HG02840 (cell line): Measurements from ENCODE around the gene HNRNPUL1.

ENCODE experiments used
- ATAC-seq: cut with Tn5 transposase; IDR thresholded peaks from one replicate; pipeline ENCODE4 v1.9.1; 2021; ENCODE audit warnings: mild to moderate bottlenecking, moderate library complexity, moderate number of reproducible peaks; ENCODE audit not compliant: unreplicated experiment, low FRiP score

Gene HNRNPUL1

DNA sequence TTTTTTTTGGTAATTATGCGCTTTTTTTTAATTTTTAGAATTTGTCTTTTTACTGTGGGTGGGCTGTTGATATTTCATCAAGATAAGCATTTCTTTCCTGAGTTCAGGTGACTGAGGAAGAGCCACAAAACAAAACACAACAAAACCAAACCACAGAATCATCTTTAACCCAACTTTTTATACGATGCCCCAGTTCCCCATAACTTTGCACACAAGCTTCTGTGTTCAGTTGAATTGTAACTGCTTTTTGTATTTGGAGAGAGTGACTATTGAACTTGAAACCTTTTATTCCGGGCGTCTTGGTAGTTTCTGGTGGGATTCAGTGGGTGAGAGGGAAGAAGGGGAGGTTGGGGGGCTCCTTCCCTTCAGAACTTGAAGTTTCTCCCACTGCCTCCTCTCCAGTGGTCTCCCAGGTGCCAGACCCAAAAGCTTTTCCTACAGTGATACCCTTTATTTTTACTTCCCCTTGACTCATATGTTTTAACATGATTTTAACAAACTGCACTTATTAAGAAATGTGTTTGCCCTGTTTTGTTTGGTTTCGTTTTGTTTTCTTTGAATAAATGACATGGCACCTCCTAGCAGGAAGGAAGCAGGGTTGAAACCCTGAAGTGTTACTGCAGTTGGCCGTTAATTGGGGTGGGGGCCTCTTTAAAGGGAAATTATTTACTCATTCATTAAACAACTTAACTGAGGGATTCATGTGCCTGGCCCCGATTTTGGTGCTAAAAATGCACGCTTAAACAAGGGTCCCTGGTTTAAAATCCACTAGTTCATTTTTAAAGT is 43.1 kb downstream of the HNRNPUL1 start:
- no peak for ATAC-seq

- ATAC-seq, result no peak
Observed at GRCh38 chr19:41307954-41308449, 43.8 kb downstream of the HNRNPUL1 start.

DNA sequence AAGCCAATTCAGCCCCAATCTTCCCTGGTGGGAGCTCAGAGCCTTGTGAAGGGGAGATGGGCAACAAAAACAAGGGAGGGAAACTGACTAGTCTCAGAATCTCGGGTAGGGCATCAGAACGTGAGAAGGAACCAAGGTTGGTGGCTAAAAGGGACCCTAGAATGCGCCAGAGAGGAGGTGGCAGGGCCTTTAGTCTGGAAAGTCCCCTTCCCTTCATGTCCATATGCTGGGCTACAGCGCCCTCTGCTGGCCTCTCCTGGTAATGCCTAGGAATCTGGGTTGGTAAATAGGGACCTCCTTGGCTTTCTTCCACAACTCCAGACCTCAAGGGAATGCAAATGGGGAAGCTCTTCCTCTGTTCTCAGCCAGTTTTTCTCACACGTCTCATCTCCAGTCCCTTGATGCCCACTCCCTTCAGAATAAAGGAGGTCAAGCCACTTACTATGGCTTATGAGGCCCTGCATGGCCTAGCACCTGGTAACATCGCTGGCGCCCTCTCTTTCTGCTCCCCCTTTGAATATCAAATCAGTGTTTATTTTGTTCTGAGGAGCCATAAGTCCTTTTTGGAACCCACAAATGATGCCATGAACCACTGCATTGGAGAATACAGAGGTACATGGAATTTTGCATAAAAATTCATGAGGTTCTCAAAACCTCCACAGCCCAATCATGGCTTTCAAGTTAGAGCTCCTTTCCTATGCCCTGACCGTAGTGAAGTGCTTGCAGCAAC is 44.4 kb downstream of the HNRNPUL1 start:
- no peak for ATAC-seq

GRCh38 chr19:41309180-41310032 is 45.2 kb downstream of the HNRNPUL1 start:
- no peak for ATAC-seq

- ATAC-seq, result peak; percentile 72
Observed at GRCh38 chr19:41310033-41310831, 46.1 kb downstream of the HNRNPUL1 start, which contains the start of gene CCDC97. Gene CCDC97 (plus strand): TSS chr19:41310172. CDS start chr19:41310311, 139 bp downstream.

DNA sequence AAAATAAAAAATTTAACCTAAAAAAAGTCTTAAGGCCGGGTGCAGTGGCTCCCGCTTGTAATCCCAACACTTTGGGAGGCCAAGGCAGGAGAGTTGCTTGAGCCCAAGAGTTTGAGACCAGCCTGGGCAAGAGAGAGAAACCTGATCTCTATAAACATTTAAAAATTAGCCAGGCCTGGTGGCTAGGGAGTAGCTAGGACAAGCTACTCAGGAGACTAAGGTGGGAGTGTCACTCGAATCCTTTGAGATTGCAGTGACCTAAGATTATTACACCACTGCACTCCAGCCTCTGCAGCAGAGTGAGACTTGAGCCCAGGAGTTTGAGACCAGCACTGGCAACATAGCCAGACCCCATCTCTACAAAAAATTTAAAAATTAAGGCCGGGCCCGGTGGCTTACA is 46.9 kb downstream of the HNRNPUL1 start:
- ATAC-seq, result no peak

- no peak for ATAC-seq
Observed at GRCh38 chr19:41311613-41312012, 47.4 kb downstream of the HNRNPUL1 start.

DNA sequence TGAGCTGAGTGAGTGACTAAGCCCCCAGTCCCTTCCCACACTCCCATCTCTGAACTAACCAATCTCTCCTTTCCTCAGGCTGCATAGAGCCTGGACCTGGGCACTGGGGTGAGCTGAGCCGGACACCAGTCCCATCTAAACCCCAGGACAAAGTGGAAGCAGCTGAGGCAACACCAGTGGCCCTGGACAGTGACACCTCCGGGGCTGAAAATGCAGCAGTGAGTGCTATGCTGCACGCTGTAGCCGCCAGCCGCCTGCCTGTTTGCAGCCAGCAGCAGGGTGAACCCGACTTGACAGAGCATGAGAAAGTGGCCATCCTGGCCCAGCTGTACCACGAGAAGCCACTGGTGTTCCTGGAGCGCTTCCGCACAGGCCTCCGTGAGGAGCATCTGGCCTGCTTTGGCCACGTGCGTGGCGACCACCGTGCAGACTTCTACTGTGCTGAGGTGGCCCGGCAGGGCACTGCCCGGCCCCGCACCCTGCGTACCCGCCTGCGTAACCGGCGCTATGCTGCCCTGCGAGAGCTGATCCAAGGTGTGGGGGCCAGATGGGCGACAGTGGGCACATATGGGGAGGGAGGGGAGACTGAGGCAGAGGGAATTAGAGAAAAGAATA is 52.2 kb downstream of the HNRNPUL1 start:
- no peak for ATAC-seq

GRCh38 chr19:41318696-41319499 is 54.7 kb downstream of the HNRNPUL1 start:
- no peak for ATAC-seq

DNA sequence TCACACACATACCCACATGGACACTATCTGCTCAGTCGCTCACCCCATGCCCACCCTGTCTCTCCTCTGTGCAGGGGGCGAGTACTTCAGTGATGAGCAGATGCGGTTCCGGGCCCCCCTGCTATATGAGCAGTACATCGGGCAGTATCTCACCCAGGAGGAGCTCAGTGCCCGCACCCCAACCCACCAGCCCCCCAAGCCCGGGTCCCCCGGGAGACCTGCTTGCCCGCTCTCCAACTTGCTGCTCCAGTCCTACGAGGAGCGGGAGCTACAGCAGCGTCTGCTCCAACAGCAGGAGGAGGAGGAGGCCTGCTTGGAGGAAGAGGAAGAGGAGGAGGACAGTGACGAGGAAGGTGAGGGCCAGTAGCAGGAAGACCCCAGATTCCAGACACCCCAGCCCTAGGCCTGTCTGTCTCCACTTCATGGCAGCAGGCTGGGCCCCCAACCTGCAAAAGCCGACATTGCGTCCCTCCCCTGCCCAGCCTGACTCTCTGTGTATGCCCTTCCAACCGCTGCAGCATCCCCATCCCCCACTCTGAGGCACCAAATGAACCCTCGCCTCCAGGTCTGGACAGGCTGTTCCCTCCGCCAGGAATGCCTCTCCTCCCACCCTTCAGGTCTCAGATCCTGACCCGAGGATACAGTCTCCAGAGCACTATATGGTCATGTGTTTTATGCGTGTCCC is 55.5 kb downstream of the HNRNPUL1 start:
- no peak for ATAC-seq

GRCh38 chr19:41320185-41320518 is 56.0 kb downstream of the HNRNPUL1 start:
- no peak for ATAC-seq

- ATAC-seq, result no peak
Observed at GRCh38 chr19:41320568-41320967, 56.4 kb downstream of the HNRNPUL1 start.

- no peak for ATAC-seq
Observed at GRCh38 chr19:41321204-41321599, 57.0 kb downstream of the HNRNPUL1 start.

DNA sequence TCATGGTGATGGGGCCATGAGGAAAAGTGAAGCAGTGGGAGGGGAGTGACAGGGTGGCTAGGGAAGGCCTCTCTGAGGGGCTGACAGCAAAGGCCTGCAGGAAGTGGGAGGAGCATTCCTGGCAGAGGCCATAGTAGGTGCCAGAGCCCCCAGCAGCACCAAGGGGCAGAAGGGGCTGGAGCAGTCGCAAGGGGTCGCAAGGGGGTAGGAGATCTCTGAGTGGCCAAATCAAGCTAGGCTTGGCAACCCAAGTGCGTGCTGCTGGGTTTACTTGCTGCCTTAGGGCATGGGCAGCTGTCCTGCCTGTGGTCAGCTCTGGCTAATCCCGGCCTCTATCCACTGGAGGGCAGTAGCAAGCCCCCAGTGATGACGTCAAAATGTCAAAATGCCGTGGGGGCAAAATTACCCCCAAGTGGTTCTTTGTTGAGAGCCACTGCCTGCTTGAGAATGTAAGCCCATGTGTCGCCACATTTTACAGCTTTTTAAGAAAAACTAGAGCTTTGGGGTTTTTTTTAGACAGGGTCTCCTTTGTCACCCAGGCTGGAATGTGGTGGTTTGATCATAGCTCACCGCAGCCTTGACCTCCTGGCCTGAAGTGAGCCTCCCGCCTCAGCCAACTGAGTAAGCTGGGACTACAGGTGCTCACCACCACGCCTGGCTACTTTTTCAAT is 57.6 kb downstream of the HNRNPUL1 start:
- ATAC-seq, result no peak

DNA sequence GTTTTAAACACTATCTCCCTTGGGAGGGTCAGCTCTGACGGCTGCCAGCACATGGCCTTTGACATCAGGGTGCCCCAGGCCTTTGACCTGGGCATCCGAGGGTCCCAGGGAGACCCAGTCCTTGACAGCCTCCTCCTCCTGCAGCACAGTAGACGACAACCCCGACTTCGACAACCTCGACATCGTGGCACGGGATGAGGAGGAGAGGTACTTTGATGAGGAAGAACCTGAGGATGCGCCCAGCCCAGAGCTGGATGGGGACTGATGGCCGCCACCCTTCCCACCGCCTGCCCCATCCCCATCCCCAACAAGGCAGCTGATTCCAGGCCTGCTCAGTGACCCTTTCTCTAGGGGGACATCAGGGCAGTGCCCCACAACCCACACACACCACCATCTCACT is 58.3 kb downstream of the HNRNPUL1 start:
- no peak for ATAC-seq

- ATAC-seq, result no peak
Observed at GRCh38 chr19:41323023-41323422, 58.9 kb downstream of the HNRNPUL1 start.

DNA sequence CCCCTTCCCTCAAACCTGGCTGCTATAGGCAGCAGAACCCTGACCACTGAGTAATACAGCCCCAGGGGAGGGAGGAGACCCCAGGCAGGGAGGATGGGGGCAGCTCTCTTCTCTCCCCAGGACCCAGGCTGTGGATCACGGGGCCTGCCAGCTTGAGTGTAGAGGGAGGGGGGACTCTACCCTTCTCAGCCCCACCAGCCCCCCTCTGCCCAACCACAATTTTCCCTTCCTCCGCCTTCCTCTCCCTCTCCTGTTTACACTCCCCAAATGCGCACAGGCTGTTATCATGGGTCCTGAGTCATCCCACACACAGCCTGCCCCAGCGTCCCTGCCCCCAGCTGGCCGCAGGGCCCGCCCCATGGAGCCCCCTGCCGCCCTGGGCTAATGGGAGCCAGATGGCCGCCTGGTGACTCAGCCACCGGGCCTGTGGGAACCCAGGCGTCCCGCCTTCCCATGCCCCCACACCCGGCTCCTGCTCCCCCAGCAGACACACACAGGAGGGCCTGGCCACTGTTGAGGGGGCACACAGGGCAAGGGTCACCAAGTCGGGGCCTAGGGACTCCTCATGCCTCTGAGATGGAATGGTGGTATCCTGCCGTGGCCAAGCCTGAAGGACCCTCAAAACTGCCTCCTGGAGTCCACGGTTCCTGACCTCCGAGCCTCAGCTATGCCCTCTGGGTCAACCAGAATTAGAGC is 59.4 kb downstream of the HNRNPUL1 start:
- no peak for ATAC-seq
